Activated naive CD4-positive, alpha-beta T cell treated with anti-CD3 and anti-CD28 coated beads, Interleukin-2, amount 50 U/mL, for 24 hours (primary cell): ENCODE measurements around the gene NUAK1.
"Not testable (repeated sequence)": the region's sequence is repeated elsewhere in the genome, so short reads cannot be mapped to it uniquely, and the experiment has no call there.

Experiments used
- H3K27ac Mint-ChIP-seq: one replicate; pipeline ENCODE4 v1.8.0; 2021; ENCODE audit warnings: mild to moderate bottlenecking, mixed read lengths
- H3K27me3 Mint-ChIP-seq: one replicate; pipeline ENCODE4 v1.8.0; 2021; ENCODE audit warnings: mixed read lengths
- H3K36me3 Mint-ChIP-seq: one replicate; pipeline ENCODE4 v1.8.0; 2021; ENCODE audit warnings: mixed read lengths
- H3K4me1 Mint-ChIP-seq: one replicate; pipeline ENCODE4 v1.8.0; 2021; ENCODE audit warnings: mixed read lengths
- H3K4me3 Mint-ChIP-seq: one replicate; pipeline ENCODE4 v1.8.0; 2021; ENCODE audit warnings: mild to moderate bottlenecking, mixed read lengths
- H3K9me3 Mint-ChIP-seq: one replicate; pipeline ENCODE4 v1.8.0; 2021; ENCODE audit warnings: mixed read lengths

Gene NUAK1

GRCh38 chr12:106157802-106158201 is 19.0 kb upstream of the NUAK1 start:
- H3K36me3 Mint-ChIP-seq = no peaks in the 10 kb centered on the region
- H3K27ac Mint-ChIP-seq = no peak overlapping the region
- peaks cover 19% of the 10 kb centered on the region for H3K27me3 Mint-ChIP-seq
- H3K4me1 Mint-ChIP-seq = no peaks in the 10 kb centered on the region
- H3K4me3 Mint-ChIP-seq = no peak overlapping the region
- H3K9me3 Mint-ChIP-seq = no peaks in the 10 kb centered on the region

- Mint-ChIP-seq H3K27me3 (peaks cover 8% of the 10 kb centered on the region), H3K4me3 (no peak overlapping the region), H3K27ac (no peak overlapping the region), H3K36me3 (no peaks in the 10 kb centered on the region), H3K9me3 (no peaks in the 10 kb centered on the region), H3K4me1 (no peaks in the 10 kb centered on the region)
Observed at GRCh38 chr12:106154751-106155273, 16.1 kb upstream of the NUAK1 start.

GRCh38 chr12:106152334-106152733 is 13.6 kb upstream of the NUAK1 start:
- Mint-ChIP-seq H3K27ac (no peak overlapping the region), H3K36me3 (no peaks in the 10 kb centered on the region), H3K4me3 (no peak overlapping the region), H3K9me3 (no peaks in the 10 kb centered on the region), H3K4me1 (no peaks in the 10 kb centered on the region), H3K27me3 (peaks cover 9% of the 10 kb centered on the region)

DNA sequence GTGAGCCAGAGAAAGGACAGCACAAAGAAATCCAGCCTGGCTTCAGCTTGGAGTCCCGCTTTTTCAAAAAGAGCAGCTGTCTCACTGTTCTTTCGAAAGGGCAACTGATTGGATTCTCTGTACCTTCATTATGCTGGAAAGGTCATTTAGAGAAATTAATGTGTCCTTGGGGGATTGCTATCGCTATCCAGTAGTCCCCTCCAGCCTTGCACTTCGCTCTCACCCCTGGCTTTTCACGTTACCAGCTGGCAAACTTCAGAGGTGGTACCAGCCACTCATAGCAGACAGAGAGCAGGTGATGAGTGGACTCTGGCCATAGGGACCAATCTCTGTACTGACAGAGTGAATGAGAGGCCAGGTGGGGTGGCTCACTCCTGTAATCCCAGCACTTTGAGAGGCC is 11.8 kb upstream of the NUAK1 start:
- no peaks in the 10 kb centered on the region for H3K9me3 Mint-ChIP-seq
- peaks cover 13% of the 10 kb centered on the region for H3K27me3 Mint-ChIP-seq
- H3K4me3 Mint-ChIP-seq = no peak overlapping the region
- H3K36me3 Mint-ChIP-seq = no peaks in the 10 kb centered on the region
- H3K4me1 Mint-ChIP-seq = no peaks in the 10 kb centered on the region
- H3K27ac Mint-ChIP-seq = no peak overlapping the region

DNA sequence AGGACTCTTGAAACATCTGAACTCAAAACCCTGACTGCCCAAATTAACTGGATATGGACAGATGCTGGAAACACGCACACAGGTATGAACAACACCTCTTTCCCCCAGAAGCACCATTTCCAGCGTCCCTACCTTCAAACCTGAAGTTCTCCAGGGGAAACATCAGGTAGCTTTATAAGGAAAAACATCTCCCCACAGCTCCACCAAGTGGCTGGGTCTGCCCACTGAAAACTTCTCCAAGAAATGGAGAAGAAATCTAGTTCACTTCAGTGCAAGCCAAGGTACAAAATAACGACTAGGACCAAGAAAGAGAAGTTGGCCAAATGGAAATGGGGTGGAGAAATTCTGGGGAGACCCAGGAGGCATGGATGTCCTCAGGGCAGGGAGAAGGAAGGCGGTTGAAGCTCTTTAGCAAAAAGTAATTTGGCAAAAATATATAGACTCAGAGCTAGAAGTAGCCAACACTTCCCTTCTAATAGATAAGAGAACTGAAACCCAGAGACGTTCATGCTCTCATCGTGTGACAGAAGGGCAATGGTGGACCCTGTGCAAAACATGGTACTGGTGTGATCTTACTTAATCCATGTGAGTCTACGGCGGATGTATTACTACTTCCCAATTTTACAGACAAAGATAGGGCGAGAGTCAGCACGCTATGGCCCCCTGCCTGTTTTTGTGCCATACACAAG is 10.5 kb upstream of the NUAK1 start:
- Mint-ChIP-seq H3K36me3 (no peaks in the 10 kb centered on the region), H3K4me3 (no peak overlapping the region), H3K9me3 (no peaks in the 10 kb centered on the region), H3K27ac (no peak overlapping the region), H3K27me3 (peaks cover 14% of the 10 kb centered on the region), H3K4me1 (no peaks in the 10 kb centered on the region)

- Mint-ChIP-seq H3K4me3 (no peak overlapping the region), H3K27me3 (peaks cover 18% of the 10 kb centered on the region), H3K4me1 (no peaks in the 10 kb centered on the region), H3K9me3 (no peaks in the 10 kb centered on the region), H3K27ac (no peak overlapping the region), H3K36me3 (no peaks in the 10 kb centered on the region)
Observed at GRCh38 chr12:106147956-106148355, 9.2 kb upstream of the NUAK1 start.

GRCh38 chr12:106146987-106147386 is 8.2 kb upstream of the NUAK1 start:
- H3K4me1 Mint-ChIP-seq = no peaks in the 10 kb centered on the region
- no peaks in the 10 kb centered on the region for H3K36me3 Mint-ChIP-seq
- no peak overlapping the region for H3K27ac Mint-ChIP-seq
- H3K27me3 Mint-ChIP-seq = peaks cover 19% of the 10 kb centered on the region
- H3K4me3 Mint-ChIP-seq = no peak overlapping the region
- no peaks in the 10 kb centered on the region for H3K9me3 Mint-ChIP-seq

DNA sequence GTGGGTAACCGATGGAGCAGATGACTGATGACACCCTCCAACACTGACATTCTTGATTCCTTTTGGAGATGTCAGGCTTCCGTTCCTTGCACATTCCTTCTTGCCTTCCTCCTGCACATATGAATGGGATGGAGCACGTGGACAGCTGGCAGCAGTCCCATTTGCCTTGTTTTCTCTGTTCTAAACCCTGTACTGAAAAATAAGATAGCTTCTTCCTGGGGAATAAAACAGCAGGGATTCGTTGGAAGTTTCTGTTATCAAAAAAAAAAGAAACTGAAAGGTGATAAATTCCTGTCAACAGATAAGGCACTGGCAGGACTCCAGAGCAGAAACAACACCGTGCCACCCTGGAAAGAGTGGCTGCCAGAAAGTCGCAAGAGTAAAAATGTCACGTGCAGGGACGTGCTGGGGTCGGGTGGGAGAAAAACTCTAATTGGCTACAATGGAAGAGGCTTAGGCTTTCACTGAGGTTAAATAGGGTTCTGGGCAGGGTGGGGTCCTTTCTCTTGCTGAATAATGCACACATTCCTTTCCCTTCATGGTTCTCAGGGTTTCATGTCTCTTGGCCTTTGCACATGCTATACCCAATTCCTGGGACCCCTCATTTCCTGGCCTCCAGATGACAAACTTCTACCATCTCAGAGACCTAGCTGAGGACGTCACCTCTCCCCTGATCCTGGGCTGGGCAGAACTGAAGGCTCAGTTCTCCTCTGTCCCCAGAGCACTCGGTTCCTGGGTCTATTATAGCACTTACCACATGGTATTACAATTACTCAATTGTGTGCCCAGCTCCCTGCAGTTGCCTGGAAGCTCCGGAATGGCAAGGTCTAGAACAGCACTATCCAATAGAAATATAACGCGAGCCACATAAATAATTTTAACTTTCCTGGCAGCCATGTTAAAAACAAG is 7.0 kb upstream of the NUAK1 start:
- H3K9me3 Mint-ChIP-seq = no peaks in the 10 kb centered on the region
- H3K27ac Mint-ChIP-seq = no peak overlapping the region
- no peak overlapping the region for H3K4me3 Mint-ChIP-seq
- H3K4me1 Mint-ChIP-seq = no peaks in the 10 kb centered on the region
- H3K36me3 Mint-ChIP-seq = no peaks in the 10 kb centered on the region
- H3K27me3 Mint-ChIP-seq = peaks cover 27% of the 10 kb centered on the region

GRCh38 chr12:106144847-106145246 is 6.1 kb upstream of the NUAK1 start:
- Mint-ChIP-seq H3K27me3 (peaks cover 36% of the 10 kb centered on the region), H3K27ac (no peak overlapping the region), H3K4me1 (peaks cover 4% of the 10 kb centered on the region), H3K4me3 (no peak overlapping the region), H3K9me3 (no peaks in the 10 kb centered on the region), H3K36me3 (no peaks in the 10 kb centered on the region)

GRCh38 chr12:106142591-106143261 is 4.0 kb upstream of the NUAK1 start:
- peaks cover 9% of the 10 kb centered on the region for H3K4me1 Mint-ChIP-seq
- no peak overlapping the region for H3K4me3 Mint-ChIP-seq
- H3K36me3 Mint-ChIP-seq = no peaks in the 10 kb centered on the region
- H3K27ac Mint-ChIP-seq = no peak overlapping the region
- peaks cover 34% of the 10 kb centered on the region for H3K27me3 Mint-ChIP-seq
- H3K9me3 Mint-ChIP-seq = no peaks in the 10 kb centered on the region

DNA sequence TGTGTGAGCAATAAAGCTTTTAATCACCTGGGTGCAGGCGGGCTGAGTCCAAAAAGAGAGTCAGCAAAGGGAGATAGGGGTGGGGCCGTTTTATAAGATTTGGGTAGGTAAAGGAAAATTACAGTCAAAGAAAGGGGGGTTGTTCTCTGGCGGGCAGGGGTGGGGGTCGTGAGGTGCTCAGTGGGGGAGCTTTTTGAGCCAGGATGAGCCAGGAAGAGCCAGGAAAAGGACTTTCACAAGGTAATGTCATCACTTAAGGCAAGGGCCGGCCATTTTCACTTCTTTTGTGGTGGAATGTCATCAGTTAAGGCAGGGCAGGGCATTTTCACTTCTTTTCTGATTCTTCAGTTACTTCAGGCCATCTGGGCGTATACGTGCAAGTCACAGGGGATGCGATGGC is 3.2 kb upstream of the NUAK1 start:
- not testable (repeated sequence) for H3K4me3 Mint-ChIP-seq, H3K27ac Mint-ChIP-seq, H3K36me3 Mint-ChIP-seq, H3K9me3 Mint-ChIP-seq
- H3K27me3 Mint-ChIP-seq = peaks cover 38% of the 10 kb centered on the region
- H3K4me1 Mint-ChIP-seq = peaks cover 11% of the 10 kb centered on the region

- Mint-ChIP-seq H3K9me3 (no peaks in the 10 kb centered on the region), H3K4me3 (no peak overlapping the region), H3K36me3 (no peaks in the 10 kb centered on the region), H3K27me3 (peaks cover 41% of the 10 kb centered on the region), H3K4me1 (peaks cover 14% of the 10 kb centered on the region), H3K27ac (no peak overlapping the region)
Observed at GRCh38 chr12:106141452-106141851, 2.7 kb upstream of the NUAK1 start.

GRCh38 chr12:106141003-106141402 is 2.2 kb upstream of the NUAK1 start:
- no peaks in the 10 kb centered on the region for H3K36me3 Mint-ChIP-seq
- H3K9me3 Mint-ChIP-seq = no peaks in the 10 kb centered on the region
- no peak overlapping the region for H3K27ac Mint-ChIP-seq
- no peak overlapping the region for H3K4me3 Mint-ChIP-seq
- H3K27me3 Mint-ChIP-seq = peaks cover 43% of the 10 kb centered on the region
- peaks cover 16% of the 10 kb centered on the region for H3K4me1 Mint-ChIP-seq

- Mint-ChIP-seq H3K27ac (no peak overlapping the region), H3K4me1 (peaks cover 16% of the 10 kb centered on the region), H3K4me3 (peak overlapping the region; percentile 13), H3K9me3 (no peaks in the 10 kb centered on the region), H3K27me3 (peaks cover 43% of the 10 kb centered on the region), H3K36me3 (no peaks in the 10 kb centered on the region)
Observed at GRCh38 chr12:106140223-106140986, 1.7 kb upstream of the NUAK1 start.
